Fibroblast of lung (primary cell): ENCODE data around the gene VN1R4.
"Not testable (repeated sequence)": the region's sequence is repeated elsewhere in the genome, so short reads cannot be mapped to it uniquely, and the experiment has no call there.

Source experiments
- CTCF ChIP-seq, 2 donors: IDR thresholded peaks in 1 of 2; conservative IDR thresholded peaks in 1 of 2; 1 replicate in 1 of 2; 2 replicates in 1 of 2; pipeline ENCODE4 v1.5.1; 2011 to 2012; ENCODE audit warnings: low read length in 2 of 2, control low read depth in 1 of 2, inconsistent platforms in 1 of 2, low read depth in 1 of 2, mild to moderate bottlenecking in 1 of 2
- EZH2 ChIP-seq: IDR thresholded peaks from 2 replicates; pipeline ENCODE4 v1.5.1; 2012; ENCODE audit warnings: low read length, control low read depth, mild to moderate bottlenecking; ENCODE audit errors: missing control alignments

- TF ChIP-seq CTCF (conservative IDR thresholded peaks at IDR 0.05 in 1 of 2, IDR thresholded peaks at IDR 0.05 in 1 of 2; ENCODE audit: low read depth in 1 of 2, low read length in 2 of 2); EZH2: not testable (repeated sequence)
These were observed 2.3 kb upstream of the VN1R4 start for GRCh38 chr19:53269861-53270260.
